GM19351 (cell line): ENCODE results near the gene HOMER2.
"Not testable (repeated sequence)": the region's sequence is repeated elsewhere in the genome, so short reads cannot be mapped to it uniquely, and the experiment has no call there.

Source experiments
- ATAC-seq: cut with Tn5 transposase; IDR thresholded peaks from one replicate; pipeline ENCODE4 v1.9.1; 2021; ENCODE audit warnings: mild to moderate bottlenecking, moderate library complexity; ENCODE audit not compliant: unreplicated experiment

HOMER2 gene

GRCh38 chr15:82900511-82901060, 51.9 kb downstream of the HOMER2 start:
- ATAC-seq, result no peak

GRCh38 chr15:82898961-82899360, 53.6 kb downstream of the HOMER2 start:
- ATAC-seq, result no peak

GRCh38 chr15:82895983-82896382, 56.5 kb downstream of the HOMER2 start:
- no peak for ATAC-seq

- no peak for ATAC-seq
Observed at GRCh38 chr15:82894971-82895520, 57.5 kb downstream of the HOMER2 start.

GRCh38 chr15:82893473-82893872, 59.0 kb downstream of the HOMER2 start:
- ATAC-seq, result not testable (repeated sequence)

GRCh38 chr15:82892573-82892972, 59.9 kb downstream of the HOMER2 start:
- no peak for ATAC-seq

GRCh38 chr15:82890995-82891390, 61.5 kb downstream of the HOMER2 start:
- no peak for ATAC-seq

- ATAC-seq, result no peak
Observed at GRCh38 chr15:82890338-82890994, 62.1 kb downstream of the HOMER2 start.

- ATAC-seq, result no peak
Observed at GRCh38 chr15:82882273-82882928, 70.1 kb downstream of the HOMER2 start.

GRCh38 chr15:82881747-82882146, 70.8 kb downstream of the HOMER2 start:
- ATAC-seq, result no peak

- no peak for ATAC-seq
Observed at GRCh38 chr15:82880704-82881103, 71.8 kb downstream of the HOMER2 start.

GRCh38 chr15:82878325-82878724, 74.2 kb downstream of the HOMER2 start:
- ATAC-seq, result no peak

- no peak for ATAC-seq
Observed at GRCh38 chr15:82877825-82878224, 74.7 kb downstream of the HOMER2 start.

- ATAC-seq, result no peak
Observed at GRCh38 chr15:82875411-82876003, 77.0 kb downstream of the HOMER2 start.

- ATAC-seq, result no peak
Observed at GRCh38 chr15:82874961-82875360, 77.6 kb downstream of the HOMER2 start.

- no peak for ATAC-seq
Observed at GRCh38 chr15:82874267-82874666, 78.3 kb downstream of the HOMER2 start.

- no peak for ATAC-seq
Observed at GRCh38 chr15:82873000-82873680, 79.4 kb downstream of the HOMER2 start.

GRCh38 chr15:82871832-82872484, 80.6 kb downstream of the HOMER2 start:
- ATAC-seq, result no peak

- no peak for ATAC-seq
Observed at GRCh38 chr15:82871358-82871757, 81.2 kb downstream of the HOMER2 start.

- no peak for ATAC-seq
Observed at GRCh38 chr15:82870727-82871320, 81.7 kb downstream of the HOMER2 start.
